Uterus (tissue), 2 donors: ENCODE measurements around the gene WBP1L.

Source experiments
- POLR2A ChIP-seq, 2 donors: fragments of 450-650 bp; IDR thresholded peaks; one replicate each; pipeline ENCODE4 v1.6.1; 2016; ENCODE audit warnings: antibody characterized with exemption in 2 of 2, mild to moderate bottlenecking in 1 of 2, moderate library complexity in 1 of 2
- TF ChIP-seq, protein P1 (sequence below), 4 experiments: fragments of 200-600 bp in 2 of 4; fragments of 450-650 bp in 2 of 4; sonication (generic) in 2 of 4; IDR thresholded peaks; one replicate each; pipeline ENCODE4 v1.5.1; 2016 to 2019; ENCODE audit warnings: antibody characterized with exemption in 4 of 4, mild to moderate bottlenecking in 2 of 4, moderate library complexity in 1 of 4

- TF ChIP-seq, protein P1, sequence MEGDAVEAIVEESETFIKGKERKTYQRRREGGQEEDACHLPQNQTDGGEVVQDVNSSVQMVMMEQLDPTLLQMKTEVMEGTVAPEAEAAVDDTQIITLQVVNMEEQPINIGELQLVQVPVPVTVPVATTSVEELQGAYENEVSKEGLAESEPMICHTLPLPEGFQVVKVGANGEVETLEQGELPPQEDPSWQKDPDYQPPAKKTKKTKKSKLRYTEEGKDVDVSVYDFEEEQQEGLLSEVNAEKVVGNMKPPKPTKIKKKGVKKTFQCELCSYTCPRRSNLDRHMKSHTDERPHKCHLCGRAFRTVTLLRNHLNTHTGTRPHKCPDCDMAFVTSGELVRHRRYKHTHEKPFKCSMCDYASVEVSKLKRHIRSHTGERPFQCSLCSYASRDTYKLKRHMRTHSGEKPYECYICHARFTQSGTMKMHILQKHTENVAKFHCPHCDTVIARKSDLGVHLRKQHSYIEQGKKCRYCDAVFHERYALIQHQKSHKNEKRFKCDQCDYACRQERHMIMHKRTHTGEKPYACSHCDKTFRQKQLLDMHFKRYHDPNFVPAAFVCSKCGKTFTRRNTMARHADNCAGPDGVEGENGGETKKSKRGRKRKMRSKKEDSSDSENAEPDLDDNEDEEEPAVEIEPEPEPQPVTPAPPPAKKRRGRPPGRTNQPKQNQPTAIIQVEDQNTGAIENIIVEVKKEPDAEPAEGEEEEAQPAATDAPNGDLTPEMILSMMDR (IDR thresholded peaks at IDR 0.05): no peak
- no peak for TF ChIP-seq POLR2A (IDR thresholded peaks at IDR 0.05)
These were observed 29.6 kb downstream of the WBP1L start for GRCh38 chr10:102773320-102773719.
